PC-3 (cell line): ENCODE results near the gene PPP1CB. TPM values are rescaled to one million over a fixed set of nuclear protein-coding genes. Genes with fewer than 3 reads are reported as not detected.

Source experiments
- ATAC-seq: fragments of 200-7000 bp; cut with Tn5 transposase; 2 replicates; pipeline ENCODE4 v1.9.1; 2020; ENCODE audit warnings: mild to moderate bottlenecking, moderate library complexity
- BruUV-seq: library from RNA; stranded (reverse); fragments of 400-500 nt; replicated peaks from 2 replicates; lab custom pipeline; 2021; lab: Mats Ljungman, UMichigan
- CTCF ChIA-PET: fragments of 300-600 bp; sonication (Branson Sonifier 250); formaldehyde crosslinking; loops from one replicate; lab custom pipeline; 2022; ENCODE audit warnings: antibody characterized with exemption; lab: Charles Lee
- POLR2A ChIA-PET: fragments of 300-600 bp; sonication (Branson Sonifier 250); formaldehyde crosslinking; loops from one replicate; lab custom pipeline; 2022; ENCODE audit warnings: antibody characterized with exemption; ENCODE audit not compliant: unreplicated experiment; lab: Charles Lee
- DNase-seq: peaks from one replicate; pipeline ENCODE4 v3.0.0-alpha.2; 2015
- H2AFZ ChIP-seq: fragments of 300-600 bp; sonication (generic); 2 replicates; pipeline ENCODE4 v1.6.0; 2016; ENCODE audit warnings: antibody characterized with exemption, low read length
- H3F3A ChIP-seq: fragments of 300-600 bp; sonication (generic); one replicate; pipeline ENCODE4 v1.6.0; 2017; ENCODE audit warnings: antibody characterized with exemption, low read length, control low read depth, mild to moderate bottlenecking; ENCODE audit not compliant: unreplicated experiment
- H3K27ac ChIP-seq: fragments of 300-600 bp; sonication (generic); 2 replicates; pipeline ENCODE4 v1.5.1; 2016; ENCODE audit warnings: mild to moderate bottlenecking, low read length
- H3K27me3 ChIP-seq: fragments of 300-600 bp; sonication (generic); 2 replicates; pipeline ENCODE4 v1.6.1; 2016; ENCODE audit warnings: low read length, mixed read lengths
- H3K36me3 ChIP-seq: fragments of 300-600 bp; sonication (generic); 2 replicates; pipeline ENCODE4 v1.6.1; 2016; ENCODE audit warnings: low read depth, mixed run types, low read length, mixed read lengths
- H3K4me1 ChIP-seq: fragments of 300-600 bp; sonication (generic); 2 replicates; pipeline ENCODE4 v1.5.1; 2016; ENCODE audit warnings: low read length; ENCODE audit not compliant: insufficient read depth
- H3K4me2 ChIP-seq: fragments of 300-600 bp; sonication (generic); 2 replicates; pipeline ENCODE4 v1.6.0; 2016; ENCODE audit warnings: low read length
- H3K4me3 ChIP-seq: fragments of 300-600 bp; sonication (generic); 2 replicates; pipeline ENCODE4 v1.5.1; 2016; ENCODE audit warnings: mild to moderate bottlenecking, low read length, mixed read lengths
- H3K79me2 ChIP-seq: fragments of 300-600 bp; sonication (generic); 2 replicates; pipeline ENCODE4 v1.6.1; 2017; ENCODE audit warnings: low read length, mixed read lengths
- H3K9ac ChIP-seq: fragments of 300-600 bp; sonication (generic); 2 replicates; pipeline ENCODE4 v1.6.0; 2016; ENCODE audit warnings: mild to moderate bottlenecking, low read length
- H3K9me2 ChIP-seq: fragments of 300-600 bp; sonication (generic); replicated peaks from 2 replicates; pipeline ENCODE4 v1.6.1; 2016; ENCODE audit warnings: mixed run types, low read length, mixed read lengths
- H3K9me3 ChIP-seq: fragments of 300-600 bp; sonication (generic); 2 replicates; pipeline ENCODE4 v1.6.1; 2016; ENCODE audit warnings: low read length, mixed read lengths
- H4K20me1 ChIP-seq: fragments of 300-600 bp; sonication (generic); 2 replicates; pipeline ENCODE4 v1.6.1; 2016; ENCODE audit warnings: low read length, mixed read lengths
- EZH2 ChIP-seq: fragments of 300-600 bp; sonication (generic); IDR thresholded peaks from one replicate; pipeline ENCODE4 v1.6.1; 2017; ENCODE audit warnings: antibody characterized with exemption, mild to moderate bottlenecking, low read length; ENCODE audit not compliant: unreplicated experiment
- EZH2phosphoT487 ChIP-seq: fragments of 300-600 bp; sonication (generic); IDR thresholded peaks from 2 replicates; pipeline ENCODE4 v1.6.1; 2018; ENCODE audit warnings: mild to moderate bottlenecking, antibody characterized with exemption, low read length, borderline replicate concordance
- intact Hi-C: fragments of 100-400 bp; cut with micrococcal nuclease; formaldehyde crosslinking; loops from 2 replicates; pipeline ENCODE4 v1.9.0; 2023
- total RNA-seq: library from RNA; depleted of rRNA; stranded (reverse); fragments of >200 nt; gene quantifications from 2 replicates; pipeline ENCODE4 v1.2.3, GENCODE V29; 2014
- TF ChIP-seq, protein P1 (sequence below): fragments of 300-600 bp; sonication (generic); conservative IDR thresholded peaks from 2 replicates; pipeline ENCODE4 v1.5.1; 2017; ENCODE audit warnings: antibody characterized with exemption, low read depth, mild to moderate bottlenecking, low read length

The PPP1CB gene
- total RNA-seq, 1 experiment from 2014 or later = 84.2 TPM

DNA sequence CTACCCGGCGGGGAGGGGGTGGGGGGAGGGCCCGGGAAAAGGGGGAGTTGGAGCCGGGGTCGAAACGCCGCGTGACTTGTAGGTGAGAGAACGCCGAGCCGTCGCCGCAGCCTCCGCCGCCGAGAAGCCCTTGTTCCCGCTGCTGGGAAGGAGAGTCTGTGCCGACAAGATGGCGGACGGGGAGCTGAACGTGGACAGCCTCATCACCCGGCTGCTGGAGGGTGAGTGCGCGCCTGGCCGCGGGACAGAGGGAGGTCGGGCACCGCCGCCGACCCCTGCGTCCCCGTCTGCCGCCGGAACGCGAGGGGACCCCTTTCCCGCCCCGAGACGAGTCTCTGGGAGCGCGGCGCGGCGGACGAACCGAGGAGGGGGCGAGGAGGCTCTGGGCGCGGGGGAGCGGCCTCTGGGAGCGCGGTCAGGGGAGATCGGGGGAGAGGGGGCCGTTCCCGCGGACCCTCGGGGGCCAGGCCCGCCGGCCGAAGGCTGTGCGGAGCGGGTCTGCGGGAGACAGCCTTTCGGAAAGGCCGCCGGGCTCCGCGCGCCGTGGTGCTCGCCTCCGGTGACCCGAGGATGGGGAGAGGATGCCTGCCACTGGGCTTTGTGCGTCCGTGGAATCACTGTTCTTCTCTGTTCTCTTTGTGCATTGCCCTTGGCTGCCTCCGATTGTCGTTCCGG, 463 bp downstream of the PPP1CB start:
- no peak for DNase-seq
- H3K4me1 ChIP-seq = peaks cover 43% of the 10 kb centered on the region
- ATAC-seq = peak; percentile 31
- no peaks in the 10 kb centered on the region for H3K9me3 ChIP-seq
- ChIA-PET POLR2A (interaction anchor here (0.6 to 1.3 kb wide), 6 partner anchors 23 to 359 kb away, joined by 3 to 8 read pairs (median 3); partner anchors contain the start of gene FOSL2), CTCF (interaction anchor here (0.6 to 1.7 kb wide), 5 partner anchors 89 to 158 kb away, joined by 3 to 18 read pairs (median 5); no protein-coding TSS in a partner anchor)
- no peaks in the 10 kb centered on the region for H3F3A ChIP-seq
- peaks cover 37% of the 10 kb centered on the region for H4K20me1 ChIP-seq
- intact Hi-C loops = loop anchor here (5.0 kb wide), 1 partner anchor 35 kb away; no protein-coding TSS in a partner anchor
- H3K4me3 ChIP-seq = peak overlapping the region; percentile 88
- H3K4me2 ChIP-seq = peak overlapping the region; percentile 81
- peak overlapping the region; percentile 37 for H2AFZ ChIP-seq
- H3K27me3 ChIP-seq = no peaks in the 10 kb centered on the region
- no TSS peak for BruUV-seq
- H3K79me2 ChIP-seq = peaks cover 67% of the 10 kb centered on the region
- H3K27ac ChIP-seq = peak overlapping the region; percentile 91
- no peaks in the 10 kb centered on the region for H3K36me3 ChIP-seq
- TF ChIP-seq, protein P1, sequence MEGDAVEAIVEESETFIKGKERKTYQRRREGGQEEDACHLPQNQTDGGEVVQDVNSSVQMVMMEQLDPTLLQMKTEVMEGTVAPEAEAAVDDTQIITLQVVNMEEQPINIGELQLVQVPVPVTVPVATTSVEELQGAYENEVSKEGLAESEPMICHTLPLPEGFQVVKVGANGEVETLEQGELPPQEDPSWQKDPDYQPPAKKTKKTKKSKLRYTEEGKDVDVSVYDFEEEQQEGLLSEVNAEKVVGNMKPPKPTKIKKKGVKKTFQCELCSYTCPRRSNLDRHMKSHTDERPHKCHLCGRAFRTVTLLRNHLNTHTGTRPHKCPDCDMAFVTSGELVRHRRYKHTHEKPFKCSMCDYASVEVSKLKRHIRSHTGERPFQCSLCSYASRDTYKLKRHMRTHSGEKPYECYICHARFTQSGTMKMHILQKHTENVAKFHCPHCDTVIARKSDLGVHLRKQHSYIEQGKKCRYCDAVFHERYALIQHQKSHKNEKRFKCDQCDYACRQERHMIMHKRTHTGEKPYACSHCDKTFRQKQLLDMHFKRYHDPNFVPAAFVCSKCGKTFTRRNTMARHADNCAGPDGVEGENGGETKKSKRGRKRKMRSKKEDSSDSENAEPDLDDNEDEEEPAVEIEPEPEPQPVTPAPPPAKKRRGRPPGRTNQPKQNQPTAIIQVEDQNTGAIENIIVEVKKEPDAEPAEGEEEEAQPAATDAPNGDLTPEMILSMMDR = no peak
- H3K9me2 ChIP-seq = no peaks in the 10 kb centered on the region
- peak overlapping the region; percentile 99 for H3K9ac ChIP-seq

DNA sequence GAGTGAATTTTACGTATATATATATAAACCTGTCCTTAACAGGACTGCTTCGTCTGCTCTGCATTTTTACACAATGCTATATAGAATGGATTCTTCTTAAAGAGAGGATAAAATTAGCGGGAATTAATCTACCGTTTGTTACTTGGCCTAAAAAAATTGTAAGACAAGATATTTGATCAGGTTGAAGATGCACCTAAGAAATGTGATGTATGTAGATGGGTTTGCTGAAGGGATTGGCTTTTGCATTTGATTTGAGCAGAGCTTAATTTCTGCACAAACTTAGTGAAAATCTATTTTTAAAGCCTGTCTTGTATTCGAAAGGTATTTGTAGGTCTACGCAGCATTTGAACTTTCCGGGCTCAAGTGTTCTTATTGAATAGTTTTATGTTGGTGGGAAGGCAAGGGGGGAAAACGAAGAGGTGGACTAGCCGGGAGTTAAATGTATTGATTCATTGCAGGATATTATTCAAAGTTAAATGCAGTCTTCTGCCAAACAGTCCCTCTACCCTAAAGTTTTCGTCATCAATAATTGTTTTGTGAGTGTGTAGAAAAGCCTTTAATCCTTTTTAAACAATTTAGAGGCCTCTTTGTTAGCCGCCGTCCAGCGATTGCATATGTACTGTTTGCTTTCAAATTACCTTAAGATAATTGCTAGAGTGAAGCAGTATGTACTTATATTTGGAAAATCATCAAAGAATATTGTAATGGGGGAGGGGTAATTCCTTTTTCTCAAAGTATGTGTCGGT, 1.2 kb downstream of the PPP1CB start:
- ChIA-PET CTCF (interaction anchor here (1.7 to 2.1 kb wide), 2 partner anchors 158 kb away, joined by 13 to 18 read pairs; no protein-coding TSS in a partner anchor), POLR2A (interaction anchor here (1.3 kb wide), 1 partner anchor 159 kb away, joined by 3 read pairs; no protein-coding TSS in a partner anchor)
- TF ChIP-seq EZH2phosphoT487 (no peak), EZH2 (no peak)
- TF ChIP-seq, protein P1 = no peak
- Histone ChIP-seq H3K4me3 (peak overlapping the region; percentile 88), H3K79me2 (peaks cover 74% of the 10 kb centered on the region), H3K9me3 (no peaks in the 10 kb centered on the region), H2AFZ (no peak overlapping the region), H3K9me2 (no peaks in the 10 kb centered on the region), H3K36me3 (no peaks in the 10 kb centered on the region), H3K4me1 (peaks cover 41% of the 10 kb centered on the region), H3K9ac (peak overlapping the region; percentile 99), H3F3A (no peaks in the 10 kb centered on the region), H3K27me3 (no peaks in the 10 kb centered on the region), H4K20me1 (peaks cover 44% of the 10 kb centered on the region), H3K4me2 (peak overlapping the region; percentile 81), H3K27ac (peak overlapping the region; percentile 91)
- TSS peak; percentile 42 for BruUV-seq
- intact Hi-C loops = loop anchor here (1.0 to 5.0 kb wide), 7 partner anchors 36 to 187 kb away; no protein-coding TSS in a partner anchor
- ATAC-seq = no peak
- DNase-seq = no peak
